Liver (tissue), 9 donors: ENCODE measurements around the gene SMYD2. TPM values are rescaled to one million over a fixed set of nuclear protein-coding genes. Genes with fewer than 3 reads are reported as not detected.

Experiments used
- DNase-seq: peaks from one replicate; pipeline ENCODE4 v3.0.0-alpha.2; 2017; ENCODE audit warnings: low spot score
- H3K27ac ChIP-seq, 2 donors: one replicate each; pipeline ENCODE4 v1.7.0; 2013; ENCODE audit warnings: inconsistent platforms in 2 of 2, low read length in 2 of 2, control low read depth in 1 of 2, low read depth in 1 of 2, mild to moderate bottlenecking in 1 of 2
- H3K27me3 ChIP-seq, 4 donors: one replicate each; pipeline versions ENCODE4 v1.6.1 to v1.7.0; 2013; ENCODE audit warnings: low read length in 3 of 4, inconsistent platforms in 1 of 4, mild to moderate bottlenecking in 1 of 4, moderate library complexity in 1 of 4; ENCODE audit not compliant: control insufficient read depth in 4 of 4, insufficient read depth in 4 of 4
- H3K36me3 ChIP-seq, 4 donors: one replicate each; pipeline versions ENCODE4 v1.6.1 to v1.7.0; 2013; ENCODE audit warnings: low read length in 3 of 4, mild to moderate bottlenecking in 3 of 4, low read depth in 1 of 4, moderate library complexity in 1 of 4; ENCODE audit not compliant: control insufficient read depth in 4 of 4, insufficient read depth in 3 of 4
- H3K4me1 ChIP-seq, 4 donors: one replicate each; pipeline versions ENCODE4 v1.6.1 to v1.7.0; 2013; ENCODE audit warnings: low read length in 3 of 4, mild to moderate bottlenecking in 3 of 4, moderate library complexity in 1 of 4; ENCODE audit not compliant: control insufficient read depth in 4 of 4, insufficient read depth in 4 of 4
- H3K4me3 ChIP-seq, 3 donors: one replicate each; pipeline versions ENCODE4 v1.6.1 to v1.7.0; 2013; ENCODE audit warnings: low read length in 3 of 3, control low read depth in 1 of 3, low read depth in 1 of 3, mild to moderate bottlenecking in 1 of 3
- H3K9ac ChIP-seq, 2 donors: one replicate each; pipeline ENCODE4 v1.7.0; 2013; ENCODE audit warnings: low read length in 2 of 2, mild to moderate bottlenecking in 2 of 2, moderate library complexity in 2 of 2, control low read depth in 1 of 2, low read depth in 1 of 2
- H3K9me3 ChIP-seq, 4 donors: one replicate each; pipeline versions ENCODE4 v1.6.1 to v1.7.0; 2013; ENCODE audit warnings: low read length in 3 of 4; ENCODE audit not compliant: control insufficient read depth in 4 of 4
- EGR1 ChIP-seq, 2 donors: IDR thresholded peaks; 2 replicates each; pipeline ENCODE4 v1.6.1; 2016 to 2018; ENCODE audit warnings: antibody characterized with exemption in 2 of 2, low read depth in 2 of 2
- FOXA1 ChIP-seq: IDR thresholded peaks from 2 replicates; pipeline ENCODE4 v1.6.1; 2016; ENCODE audit warnings: antibody characterized with exemption
- FOXA2 ChIP-seq: IDR thresholded peaks from 2 replicates; pipeline ENCODE4 v1.6.1; 2016; ENCODE audit warnings: antibody characterized with exemption
- HNF4G ChIP-seq: IDR thresholded peaks from 2 replicates; pipeline ENCODE4 v1.6.1; 2016; ENCODE audit warnings: antibody characterized with exemption
- JUND ChIP-seq, 2 donors: IDR thresholded peaks; 2 replicates each; pipeline ENCODE4 v1.6.1; 2016; ENCODE audit warnings: antibody characterized with exemption in 2 of 2
- NR2F2 ChIP-seq: IDR thresholded peaks from 2 replicates; pipeline ENCODE4 v1.6.1; 2016; ENCODE audit warnings: antibody characterized with exemption
- RAD21 ChIP-seq, 2 donors: IDR thresholded peaks; 2 replicates each; pipeline ENCODE4 v1.6.1; 2016; ENCODE audit warnings: antibody characterized with exemption in 2 of 2, mild to moderate bottlenecking in 2 of 2
- RXRA ChIP-seq, 2 donors: IDR thresholded peaks; 2 replicates each; pipeline ENCODE4 v1.6.1; 2017 to 2018; ENCODE audit warnings: antibody characterized with exemption in 2 of 2, mild to moderate bottlenecking in 1 of 2
- TAF1 ChIP-seq: conservative IDR thresholded peaks from 2 replicates; pipeline ENCODE4 v1.6.1; 2016; ENCODE audit warnings: antibody characterized with exemption, mild to moderate bottlenecking
- YY1 ChIP-seq: IDR thresholded peaks from 2 replicates; pipeline ENCODE4 v1.6.1; 2016; ENCODE audit warnings: antibody characterized with exemption, mild to moderate bottlenecking
- WGBS: extraction: QIAGEN DNeasy Blood & Tissue Kit; methylation state at CpG from one replicate; pipeline ENCODE4 v1.1.7; 2013; 5-methylcytosine and 5-hydroxymethylcytosine counted together
- polyA plus RNA-seq, 2 donors: library from polyadenylated mRNA; stranded (reverse) in 1 of 2; unstranded in 1 of 2; fragments of 200-250 nt in 1 of 2; fragments of >200 nt in 1 of 2; fragmentation: Nextera tagmentation in 1 of 2; extraction: Ambion mirVana in 1 of 2; gene quantifications; one replicate each; pipeline versions ENCODE4 v1.2.1 to v1.2.3, GENCODE V29; 2013 to 2015
- total RNA-seq, 2 donors: library from RNA; depleted of rRNA; stranded (reverse); fragments of >200 nt; gene quantifications; one replicate each; pipeline ENCODE4 v1.2.3, GENCODE V29; 2014
- TF ChIP-seq, protein P1 (sequence below): IDR thresholded peaks from 2 replicates; pipeline ENCODE4 v1.6.1; 2016; ENCODE audit warnings: antibody characterized with exemption, mild to moderate bottlenecking
- TF ChIP-seq, protein P2 (sequence below): IDR thresholded peaks from 2 replicates; pipeline ENCODE4 v1.6.1; 2016; ENCODE audit warnings: antibody characterized with exemption
- TF ChIP-seq, protein P3 (sequence below): fragments of 150-350 bp; IDR thresholded peaks from 2 replicates; pipeline ENCODE4 v1.5.1; 2017; ENCODE audit warnings: improper control_type of control experiment, low read depth, low read length; ENCODE audit not compliant: missing input control
- TF ChIP-seq, protein P4 (sequence below): IDR thresholded peaks from 2 replicates; pipeline ENCODE4 v1.6.1; 2016; ENCODE audit warnings: antibody characterized with exemption
- donor health status: healthy.
- donor health status: healthy.
- donor health status: healthy.
- donor health status: healthy.
- donor health status: healthy.

Gene SMYD2
- total and polyA plus RNA-seq, 4 donors = 11.9 to 20.2 (median 17.2) TPM

DNA sequence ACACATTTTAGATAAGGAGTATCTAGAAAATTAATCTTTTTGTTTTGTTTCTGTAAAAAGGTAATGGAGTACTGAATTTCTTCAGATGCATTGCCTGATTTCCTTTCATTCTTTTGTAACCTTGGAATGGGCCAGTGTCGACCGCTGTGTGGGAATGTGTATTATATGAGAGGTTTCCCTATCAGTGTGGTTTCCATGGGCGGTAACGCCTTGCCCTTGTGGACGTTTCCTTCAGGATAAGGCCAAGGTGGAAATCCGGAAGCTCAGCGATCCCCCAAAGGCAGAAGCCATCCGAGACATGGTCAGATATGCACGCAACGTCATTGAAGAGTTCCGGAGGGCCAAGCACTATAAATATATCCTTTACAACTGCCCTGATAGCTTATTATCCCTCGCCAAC is 49.8 kb downstream of the SMYD2 start:
- Histone ChIP-seq H3K36me3 (peaks cover 0 to 7% (median 3%) of the 10 kb centered on the region in 4 donors), H3K27ac (no peak overlapping the region), H3K9me3 (no peaks in the 10 kb centered on the region), H3K27me3 (no peaks in the 10 kb centered on the region), H3K4me3 (no peak overlapping the region), H3K4me1 (peaks cover 3 to 16% (median 9%) of the 10 kb centered on the region in 4 donors), H3K9ac (no peak overlapping the region)
- 85% methylated on average over 12 of the region's 12 CpGs for WGBS
- no peak for DNase-seq
- TF ChIP-seq YY1 (no peak), EGR1 (IDR thresholded peaks at IDR 0.05; ENCODE audit: low read depth in 2 of 2) (no peak), FOXA2 (no peak), HNF4G (no peak)
- TF ChIP-seq, protein P1, sequence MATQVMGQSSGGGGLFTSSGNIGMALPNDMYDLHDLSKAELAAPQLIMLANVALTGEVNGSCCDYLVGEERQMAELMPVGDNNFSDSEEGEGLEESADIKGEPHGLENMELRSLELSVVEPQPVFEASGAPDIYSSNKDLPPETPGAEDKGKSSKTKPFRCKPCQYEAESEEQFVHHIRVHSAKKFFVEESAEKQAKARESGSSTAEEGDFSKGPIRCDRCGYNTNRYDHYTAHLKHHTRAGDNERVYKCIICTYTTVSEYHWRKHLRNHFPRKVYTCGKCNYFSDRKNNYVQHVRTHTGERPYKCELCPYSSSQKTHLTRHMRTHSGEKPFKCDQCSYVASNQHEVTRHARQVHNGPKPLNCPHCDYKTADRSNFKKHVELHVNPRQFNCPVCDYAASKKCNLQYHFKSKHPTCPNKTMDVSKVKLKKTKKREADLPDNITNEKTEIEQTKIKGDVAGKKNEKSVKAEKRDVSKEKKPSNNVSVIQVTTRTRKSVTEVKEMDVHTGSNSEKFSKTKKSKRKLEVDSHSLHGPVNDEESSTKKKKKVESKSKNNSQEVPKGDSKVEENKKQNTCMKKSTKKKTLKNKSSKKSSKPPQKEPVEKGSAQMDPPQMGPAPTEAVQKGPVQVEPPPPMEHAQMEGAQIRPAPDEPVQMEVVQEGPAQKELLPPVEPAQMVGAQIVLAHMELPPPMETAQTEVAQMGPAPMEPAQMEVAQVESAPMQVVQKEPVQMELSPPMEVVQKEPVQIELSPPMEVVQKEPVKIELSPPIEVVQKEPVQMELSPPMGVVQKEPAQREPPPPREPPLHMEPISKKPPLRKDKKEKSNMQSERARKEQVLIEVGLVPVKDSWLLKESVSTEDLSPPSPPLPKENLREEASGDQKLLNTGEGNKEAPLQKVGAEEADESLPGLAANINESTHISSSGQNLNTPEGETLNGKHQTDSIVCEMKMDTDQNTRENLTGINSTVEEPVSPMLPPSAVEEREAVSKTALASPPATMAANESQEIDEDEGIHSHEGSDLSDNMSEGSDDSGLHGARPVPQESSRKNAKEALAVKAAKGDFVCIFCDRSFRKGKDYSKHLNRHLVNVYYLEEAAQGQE = no peak
- TF ChIP-seq, protein P2, sequence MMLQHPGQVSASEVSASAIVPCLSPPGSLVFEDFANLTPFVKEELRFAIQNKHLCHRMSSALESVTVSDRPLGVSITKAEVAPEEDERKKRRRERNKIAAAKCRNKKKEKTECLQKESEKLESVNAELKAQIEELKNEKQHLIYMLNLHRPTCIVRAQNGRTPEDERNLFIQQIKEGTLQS = no peak
- TF ChIP-seq, protein P3, sequence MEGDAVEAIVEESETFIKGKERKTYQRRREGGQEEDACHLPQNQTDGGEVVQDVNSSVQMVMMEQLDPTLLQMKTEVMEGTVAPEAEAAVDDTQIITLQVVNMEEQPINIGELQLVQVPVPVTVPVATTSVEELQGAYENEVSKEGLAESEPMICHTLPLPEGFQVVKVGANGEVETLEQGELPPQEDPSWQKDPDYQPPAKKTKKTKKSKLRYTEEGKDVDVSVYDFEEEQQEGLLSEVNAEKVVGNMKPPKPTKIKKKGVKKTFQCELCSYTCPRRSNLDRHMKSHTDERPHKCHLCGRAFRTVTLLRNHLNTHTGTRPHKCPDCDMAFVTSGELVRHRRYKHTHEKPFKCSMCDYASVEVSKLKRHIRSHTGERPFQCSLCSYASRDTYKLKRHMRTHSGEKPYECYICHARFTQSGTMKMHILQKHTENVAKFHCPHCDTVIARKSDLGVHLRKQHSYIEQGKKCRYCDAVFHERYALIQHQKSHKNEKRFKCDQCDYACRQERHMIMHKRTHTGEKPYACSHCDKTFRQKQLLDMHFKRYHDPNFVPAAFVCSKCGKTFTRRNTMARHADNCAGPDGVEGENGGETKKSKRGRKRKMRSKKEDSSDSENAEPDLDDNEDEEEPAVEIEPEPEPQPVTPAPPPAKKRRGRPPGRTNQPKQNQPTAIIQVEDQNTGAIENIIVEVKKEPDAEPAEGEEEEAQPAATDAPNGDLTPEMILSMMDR = no peak

DNA sequence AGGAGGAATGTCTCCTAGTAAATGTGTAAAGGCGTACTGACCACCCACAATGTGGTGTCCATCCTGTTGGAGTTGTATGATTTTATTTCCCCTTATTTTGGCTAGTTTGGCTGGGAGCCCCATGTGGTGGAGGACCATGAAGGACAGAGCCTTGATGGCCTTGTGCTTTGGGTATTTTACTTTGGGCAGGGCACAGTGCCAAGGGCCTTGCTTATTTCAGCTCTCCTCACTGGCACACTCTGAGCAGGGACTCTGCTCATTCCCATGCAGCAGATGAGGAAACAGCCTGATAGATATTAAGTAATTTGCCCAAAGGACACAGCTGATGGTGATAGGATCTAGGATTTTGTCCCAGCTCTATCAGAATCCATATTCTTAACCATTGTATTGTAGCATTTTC is 50.2 kb downstream of the SMYD2 start:
- peaks cover 3 to 16% (median 9%) of the 10 kb centered on the region in 4 donors for H3K4me1 ChIP-seq
- H3K36me3 ChIP-seq = peaks cover 0 to 7% (median 3%) of the 10 kb centered on the region in 4 donors
- no peaks in the 10 kb centered on the region for H3K9me3 ChIP-seq
- DNase-seq = no peak
- H3K27ac ChIP-seq = no peak overlapping the region
- no peak overlapping the region for H3K4me3 ChIP-seq
- TF ChIP-seq, protein P4, sequence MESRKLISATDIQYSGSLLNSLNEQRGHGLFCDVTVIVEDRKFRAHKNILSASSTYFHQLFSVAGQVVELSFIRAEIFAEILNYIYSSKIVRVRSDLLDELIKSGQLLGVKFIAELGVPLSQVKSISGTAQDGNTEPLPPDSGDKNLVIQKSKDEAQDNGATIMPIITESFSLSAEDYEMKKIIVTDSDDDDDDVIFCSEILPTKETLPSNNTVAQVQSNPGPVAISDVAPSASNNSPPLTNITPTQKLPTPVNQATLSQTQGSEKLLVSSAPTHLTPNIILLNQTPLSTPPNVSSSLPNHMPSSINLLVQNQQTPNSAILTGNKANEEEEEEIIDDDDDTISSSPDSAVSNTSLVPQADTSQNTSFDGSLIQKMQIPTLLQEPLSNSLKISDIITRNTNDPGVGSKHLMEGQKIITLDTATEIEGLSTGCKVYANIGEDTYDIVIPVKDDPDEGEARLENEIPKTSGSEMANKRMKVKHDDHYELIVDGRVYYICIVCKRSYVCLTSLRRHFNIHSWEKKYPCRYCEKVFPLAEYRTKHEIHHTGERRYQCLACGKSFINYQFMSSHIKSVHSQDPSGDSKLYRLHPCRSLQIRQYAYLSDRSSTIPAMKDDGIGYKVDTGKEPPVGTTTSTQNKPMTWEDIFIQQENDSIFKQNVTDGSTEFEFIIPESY = no peak
- TF ChIP-seq YY1 (no peak), NR2F2 (no peak), RXRA (IDR thresholded peaks at IDR 0.05) (no peak), JUND (IDR thresholded peaks at IDR 0.05) (no peak), EGR1 (IDR thresholded peaks at IDR 0.05; ENCODE audit: low read depth in 2 of 2) (no peak), TAF1 (no peak), FOXA1 (no peak), HNF4G (no peak), RAD21 (IDR thresholded peaks at IDR 0.05) (no peak)
- TF ChIP-seq, protein P3 = no peak
- TF ChIP-seq, protein P2 = no peak
- 91% methylated on average over 1 of the region's 1 CpG for WGBS
- H3K27me3 ChIP-seq = no peaks in the 10 kb centered on the region
- no peak overlapping the region for H3K9ac ChIP-seq
